ENCODE measurements around the gene PLA2G4E. TPM values are rescaled to one million over a fixed set of nuclear protein-coding genes. Genes with fewer than 3 reads are reported as not detected.

PLA2G4E gene
- total and polyA plus RNA-seq, 8 donors = 0.06 to 1.2 (median 0.09) TPM

DNA sequence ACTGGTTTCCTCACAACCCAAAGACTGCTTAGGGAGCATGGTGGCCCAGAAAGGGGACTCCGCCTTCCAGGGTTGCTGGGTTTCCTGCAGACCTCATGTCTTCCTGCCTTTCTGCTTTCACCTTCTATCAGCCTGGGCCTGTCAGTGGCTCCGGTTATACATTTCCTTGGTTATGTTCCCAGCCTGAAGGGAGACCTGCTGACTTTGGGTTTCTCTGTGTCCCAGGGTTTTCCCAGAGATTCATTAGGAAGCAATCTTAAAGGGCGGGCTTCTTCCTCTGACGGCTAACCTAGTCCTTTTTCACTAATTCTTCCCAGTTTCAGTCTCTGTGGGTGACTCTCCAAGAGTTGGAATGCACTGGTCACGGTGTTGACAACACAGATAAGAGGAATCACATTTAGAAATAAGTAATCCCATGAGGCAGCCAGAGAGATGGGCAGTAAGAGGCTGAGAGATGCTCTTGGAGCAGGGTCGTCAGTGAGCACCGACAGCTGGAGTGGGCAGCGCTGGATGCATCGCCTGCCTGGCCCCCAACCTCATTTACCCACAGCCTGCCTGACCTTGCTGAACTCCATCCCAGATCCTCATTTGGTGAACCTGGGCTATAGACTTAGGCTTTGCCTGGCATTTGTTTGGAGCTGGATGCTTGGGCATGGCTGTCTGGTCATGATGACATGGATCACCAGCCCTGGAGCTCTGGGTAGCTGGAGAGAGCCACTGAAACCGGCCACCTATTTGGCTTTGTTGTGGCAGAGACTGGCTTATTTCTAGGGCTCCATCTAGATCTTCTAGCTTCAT is 38.5 kb downstream of the PLA2G4E start:
- H3K9me3 ChIP-seq = no peaks in the 10 kb centered on the region
- TF ChIP-seq, protein P1, sequence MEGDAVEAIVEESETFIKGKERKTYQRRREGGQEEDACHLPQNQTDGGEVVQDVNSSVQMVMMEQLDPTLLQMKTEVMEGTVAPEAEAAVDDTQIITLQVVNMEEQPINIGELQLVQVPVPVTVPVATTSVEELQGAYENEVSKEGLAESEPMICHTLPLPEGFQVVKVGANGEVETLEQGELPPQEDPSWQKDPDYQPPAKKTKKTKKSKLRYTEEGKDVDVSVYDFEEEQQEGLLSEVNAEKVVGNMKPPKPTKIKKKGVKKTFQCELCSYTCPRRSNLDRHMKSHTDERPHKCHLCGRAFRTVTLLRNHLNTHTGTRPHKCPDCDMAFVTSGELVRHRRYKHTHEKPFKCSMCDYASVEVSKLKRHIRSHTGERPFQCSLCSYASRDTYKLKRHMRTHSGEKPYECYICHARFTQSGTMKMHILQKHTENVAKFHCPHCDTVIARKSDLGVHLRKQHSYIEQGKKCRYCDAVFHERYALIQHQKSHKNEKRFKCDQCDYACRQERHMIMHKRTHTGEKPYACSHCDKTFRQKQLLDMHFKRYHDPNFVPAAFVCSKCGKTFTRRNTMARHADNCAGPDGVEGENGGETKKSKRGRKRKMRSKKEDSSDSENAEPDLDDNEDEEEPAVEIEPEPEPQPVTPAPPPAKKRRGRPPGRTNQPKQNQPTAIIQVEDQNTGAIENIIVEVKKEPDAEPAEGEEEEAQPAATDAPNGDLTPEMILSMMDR (IDR thresholded peaks at IDR 0.05) = no peak
- DNase-seq (no peak), ATAC-seq (no peak)
- H3K27ac ChIP-seq = no peak overlapping the region
- no peaks in the 10 kb centered on the region for H3K27me3 ChIP-seq
- H3K36me3 ChIP-seq = no peaks in the 10 kb centered on the region
- H3K4me3 ChIP-seq = no peak overlapping the region
- intact Hi-C loops (cut with DNase I) = no loop called here
- H3K4me1 ChIP-seq = peaks cover 0 to 11% of the 10 kb centered on the region in 2 donors

DNA sequence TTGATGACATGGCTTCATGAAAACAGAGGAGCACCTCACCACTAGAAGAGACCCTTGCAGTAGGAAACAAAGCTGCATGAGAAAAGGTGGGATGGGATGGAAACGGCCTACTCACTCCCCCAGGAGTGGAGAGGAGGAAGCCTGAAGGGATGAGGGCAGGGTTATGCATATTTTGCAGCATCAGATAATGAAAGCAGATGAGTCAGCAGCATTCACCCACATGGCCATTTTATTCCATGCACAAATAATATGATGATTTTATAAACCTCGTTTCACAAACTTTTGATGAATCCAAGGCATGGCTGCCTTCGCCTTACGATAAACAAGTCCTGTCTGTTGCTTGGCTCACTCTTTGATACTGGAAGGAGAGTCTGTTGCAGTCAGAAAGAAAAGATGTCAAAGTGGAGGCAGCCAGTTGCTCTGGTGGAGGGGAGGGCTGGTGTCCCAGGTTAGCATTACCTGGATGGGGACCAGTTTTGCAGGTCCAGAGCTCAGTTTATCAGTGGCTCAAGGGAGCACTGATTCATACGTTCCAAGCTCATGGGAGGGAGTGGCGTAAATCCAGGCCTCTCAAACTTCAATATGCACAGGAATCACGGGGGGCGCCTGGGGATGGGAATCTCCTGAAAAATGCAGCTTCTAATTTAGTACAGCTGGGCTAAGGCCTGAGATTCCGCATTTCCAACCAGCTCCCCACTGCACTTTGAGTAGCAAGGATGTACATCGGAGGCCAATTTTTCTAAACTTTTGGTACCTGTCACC is 39.3 kb downstream of the PLA2G4E start:
- TF ChIP-seq, protein P1 (IDR thresholded peaks at IDR 0.05) = no peak
- no peaks in the 10 kb centered on the region for H3K36me3 ChIP-seq
- DNase-seq (no peak), ATAC-seq (no peak)
- no peak overlapping the region for H3K27ac ChIP-seq
- intact Hi-C loops (cut with DNase I) = no loop called here
- no peaks in the 10 kb centered on the region for H3K9me3 ChIP-seq
- H3K4me3 ChIP-seq = no peak overlapping the region
- no peaks in the 10 kb centered on the region for H3K27me3 ChIP-seq
- H3K4me1 ChIP-seq = peaks cover 0 to 11% of the 10 kb centered on the region in 2 donors

DNA sequence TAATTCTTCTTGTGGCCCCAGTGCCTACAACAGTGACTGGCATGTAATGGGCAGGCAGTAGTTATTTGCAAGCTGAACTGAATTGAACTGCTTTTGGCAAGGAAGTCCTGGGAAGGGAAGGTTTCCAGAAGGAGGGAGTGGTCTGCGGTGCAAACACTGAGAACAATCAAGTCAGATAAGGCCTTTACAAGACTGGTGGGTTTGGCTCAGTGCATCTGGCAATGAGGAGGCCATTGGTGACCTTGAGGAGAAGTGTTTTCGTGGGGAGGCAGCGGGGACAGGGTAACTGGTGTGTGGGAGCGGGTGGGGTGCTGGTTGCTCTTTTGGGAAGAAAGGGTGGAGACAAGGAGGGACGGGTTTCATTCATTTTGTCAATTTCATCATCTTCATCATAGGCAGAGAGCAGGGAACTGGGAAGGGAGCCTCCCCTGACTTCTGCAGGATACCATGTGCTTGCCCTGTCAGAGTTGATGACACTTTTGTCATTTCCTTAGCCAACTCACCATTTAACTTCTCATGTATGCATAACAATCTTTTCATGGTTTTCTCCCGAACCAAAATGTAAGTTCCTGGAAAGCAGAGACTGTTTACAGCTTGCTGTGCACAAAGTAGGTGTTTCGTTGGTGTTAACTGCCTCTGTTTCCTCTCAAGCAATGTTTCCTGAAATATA is 40.1 kb downstream of the PLA2G4E start:
- intact Hi-C loops (cut with DNase I) = no loop called here
- ATAC-seq (no peak), DNase-seq (no peak)
- no peak overlapping the region for H3K4me3 ChIP-seq
- peak overlapping the region in 1 of 2 donors; percentile 29 for H3K27ac ChIP-seq
- peaks cover 0 to 11% of the 10 kb centered on the region in 2 donors for H3K4me1 ChIP-seq
- H3K9me3 ChIP-seq = no peaks in the 10 kb centered on the region
- no peaks in the 10 kb centered on the region for H3K36me3 ChIP-seq
- no peaks in the 10 kb centered on the region for H3K27me3 ChIP-seq
- TF ChIP-seq, protein P1 (IDR thresholded peaks at IDR 0.05) = no peak

DNA sequence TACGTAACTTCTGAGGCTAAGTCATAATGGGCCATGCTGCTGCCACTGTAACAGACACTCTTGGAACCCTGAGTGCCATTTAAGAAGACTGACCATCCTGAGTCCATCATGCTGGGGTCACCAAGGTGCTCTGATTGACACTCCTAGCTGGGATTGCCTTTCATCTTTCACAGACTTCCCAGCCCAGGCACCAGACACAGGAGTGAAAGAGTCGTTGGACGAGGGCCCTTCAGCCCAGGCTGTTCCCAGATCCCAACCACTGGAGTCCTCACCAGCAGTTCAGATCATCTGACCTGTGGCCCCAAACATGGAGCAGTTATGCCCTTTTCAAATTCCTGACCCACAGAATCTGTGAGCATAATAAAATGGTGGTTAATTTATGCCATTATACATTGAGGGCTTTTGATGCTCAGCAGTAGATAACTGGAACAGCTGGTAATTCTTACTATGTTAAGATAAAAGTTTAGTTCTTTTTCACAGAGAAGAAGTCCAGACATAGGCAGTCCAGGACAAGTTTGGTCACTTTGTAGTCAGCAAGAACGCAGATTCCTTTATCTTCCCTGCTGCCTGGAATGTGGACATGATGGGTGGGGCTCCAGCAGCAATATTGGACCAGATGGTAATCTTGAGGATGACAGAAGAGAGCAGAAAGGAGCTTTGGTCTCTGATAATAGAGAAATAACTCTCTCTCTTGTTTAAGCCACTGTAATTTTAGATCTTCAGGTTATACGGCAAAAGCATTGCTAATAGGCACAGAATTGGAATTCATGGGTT is 41.2 kb downstream of the PLA2G4E start:
- Histone ChIP-seq H3K27me3 (no peaks in the 10 kb centered on the region), H3K4me3 (no peak overlapping the region), H3K9me3 (no peaks in the 10 kb centered on the region), H3K4me1 (peaks cover 0 to 11% of the 10 kb centered on the region in 2 donors), H3K27ac (peak overlapping the region in 1 of 2 donors; percentile 29), H3K36me3 (no peaks in the 10 kb centered on the region)
- ATAC-seq (no peak), DNase-seq (no peak)
- TF ChIP-seq, protein P1 (IDR thresholded peaks at IDR 0.05) = no peak
- intact Hi-C loops (cut with DNase I) = no loop called here
